ENCODE results near the gene R3HDM2.

R3HDM2 gene

GRCh38 chr12:57430931-57431566 is at the start of gene R3HDM2:
TSS of gene R3HDM2 (minus strand) at chr12:57431043. CDS start at chr12:57310428, 120,615 bp downstream.
- peak; percentile 96 for DNase-seq

- DNase-seq = no peak
Measured at GRCh38 chr12:57479376-57480115, 48.7 kb upstream of the R3HDM2 start, which contains the start of gene ARHGAP9. TSS of gene ARHGAP9 (minus strand) at chr12:57479866. CDS start at chr12:57479406, 460 bp downstream.

GRCh38 chr12:57479043-57479375 is 48.2 kb upstream of the R3HDM2 start:
- no peak for DNase-seq

- DNase-seq = peak; percentile 38
Measured at GRCh38 chr12:57477710-57478681, 47.2 kb upstream of the R3HDM2 start.

GRCh38 chr12:57476993-57477709 is 46.3 kb upstream of the R3HDM2 start:
- DNase-seq = no peak

GRCh38 chr12:57476162-57476992 is 45.5 kb upstream of the R3HDM2 start:
- peak; percentile 19 for DNase-seq

- no peak for DNase-seq
Measured at GRCh38 chr12:57475271-57476161, 44.7 kb upstream of the R3HDM2 start.

GRCh38 chr12:57474862-57475261 is 44.0 kb upstream of the R3HDM2 start:
- no peak for DNase-seq

- no peak for DNase-seq
Measured at GRCh38 chr12:57474430-57474829, 43.6 kb upstream of the R3HDM2 start.

GRCh38 chr12:57473886-57474285 is 43.0 kb upstream of the R3HDM2 start:
- DNase-seq = no peak

GRCh38 chr12:57473392-57473791 is 42.5 kb upstream of the R3HDM2 start:
- DNase-seq = no peak

- DNase-seq = no peak
Measured at GRCh38 chr12:57472391-57472790, 41.5 kb upstream of the R3HDM2 start.

GRCh38 chr12:57471661-57472060 is 40.8 kb upstream of the R3HDM2 start:
- no peak for DNase-seq

GRCh38 chr12:57470970-57471656 is 40.3 kb upstream of the R3HDM2 start:
- no peak for DNase-seq

- no peak for DNase-seq
Measured at GRCh38 chr12:57470286-57470969, 39.6 kb upstream of the R3HDM2 start.

GRCh38 chr12:57469296-57470164 is 38.7 kb upstream of the R3HDM2 start:
- DNase-seq = no peak

- no peak for DNase-seq
Measured at GRCh38 chr12:57467915-57468314, 37.1 kb upstream of the R3HDM2 start.

GRCh38 chr12:57467212-57467874 is 36.5 kb upstream of the R3HDM2 start:
- DNase-seq = no peak

Measured in GDM1 (cell line).